GM10248 (cell line): ENCODE results near the gene OVCA2.

Source experiments
- CTCF ChIA-PET: fragments of 300-600 bp; sonication (Branson Sonifier 250); formaldehyde crosslinking; extraction: SDS; loops from one replicate; lab custom pipeline; 2021; ENCODE audit warnings: antibody characterized with exemption; lab: Yijun Ruan, JAX
- POLR2A ChIA-PET: fragments of 350-650 bp; sonication (Branson Sonifier 250); formaldehyde crosslinking; extraction: SDS; loops from one replicate; lab custom pipeline; 2020; ENCODE audit warnings: antibody characterized with exemption; lab: Yijun Ruan, JAX
- DNase-seq: peaks from one replicate; pipeline ENCODE4 v3.0.0; 2012; ENCODE audit errors: extremely low spot score
- CTCF ChIP-seq: IDR thresholded peaks from 2 replicates; pipeline ENCODE4 v1.5.1; 2012; ENCODE audit warnings: mild to moderate bottlenecking, low read depth; ENCODE audit errors: extremely low read depth, missing control alignments, control extremely low read depth

Gene OVCA2

GRCh38 chr17:2085648-2085949 lies 43.8 kb downstream of the OVCA2 start:
- POLR2A ChIA-PET = interaction anchor here (0.7 kb wide), 1 partner anchor 137 kb away, joined by 3 read pairs; no protein-coding TSS in a partner anchor
- no peak for TF ChIP-seq CTCF
- CTCF ChIA-PET = interaction anchor here (1.0 to 12.7 kb wide), 9 partner anchors 10 to 245 kb away, joined by 3 to 188 read pairs (median 10); partner anchors contain the start of gene HIC1

DNA sequence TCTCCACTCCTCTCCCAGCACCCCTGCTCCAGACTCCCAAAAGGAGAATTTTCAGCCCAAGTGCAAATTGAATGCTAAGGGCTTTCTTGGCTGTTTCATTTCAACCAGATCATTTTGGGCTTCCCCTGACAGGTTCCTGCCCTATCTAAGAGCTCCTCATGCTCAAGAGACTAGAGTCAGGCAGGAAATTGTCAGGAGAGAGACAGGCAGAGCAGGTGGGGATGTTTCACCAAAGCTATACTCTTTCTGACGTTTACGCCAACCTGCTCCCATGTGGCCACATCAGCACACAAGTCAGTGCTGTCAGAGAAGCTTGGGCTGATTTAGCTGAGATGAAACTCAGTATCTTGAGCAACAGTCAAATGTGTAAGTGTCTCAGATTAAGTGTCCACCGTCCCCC lies 44.5 kb downstream of the OVCA2 start:
- ChIA-PET POLR2A (interaction anchor here (0.7 to 1.5 kb wide), 2 partner anchors 15 to 31 kb away, joined by 3 to 4 read pairs; partner anchors contain the start of gene HIC1), CTCF (interaction anchor here (0.7 to 12.7 kb wide), 10 partner anchors 9 to 159 kb away, joined by 3 to 188 read pairs (median 8); partner anchors contain the start of gene HIC1)
- no peak for DNase-seq
- TF ChIP-seq CTCF = no peak

More at GRCh38 chr17:2085648-2085949, 43.8 kb downstream of the OVCA2 start:
- no peak for DNase-seq

DNA sequence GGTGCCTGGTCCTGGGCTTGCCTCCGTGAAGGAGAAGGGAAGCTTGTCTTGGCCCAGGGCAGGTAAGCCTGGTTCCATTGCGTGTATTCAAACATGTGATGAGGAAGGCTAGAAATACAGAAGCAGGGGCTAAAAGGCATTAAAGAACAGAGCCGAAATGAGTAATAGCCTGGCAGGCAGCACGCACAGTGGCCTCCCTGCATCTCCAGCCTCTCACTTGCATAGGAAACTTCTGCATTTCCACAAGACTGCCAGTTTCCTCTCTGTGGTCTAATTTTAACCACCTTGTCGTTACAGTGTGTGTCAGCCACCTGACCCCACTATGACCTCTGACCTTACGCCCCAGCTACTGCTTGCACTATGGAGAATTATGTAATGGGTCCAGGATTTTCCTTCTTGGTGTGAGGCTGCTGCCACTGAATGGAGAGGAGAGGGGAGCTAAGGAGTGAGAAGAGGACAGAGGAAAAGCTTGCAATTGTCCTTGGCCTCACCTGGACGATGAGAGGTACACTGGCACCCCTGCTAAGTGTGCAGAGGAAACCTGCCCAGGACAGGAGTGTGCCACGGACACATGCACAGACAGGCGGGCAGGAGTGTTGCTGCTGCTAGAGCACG lies 45.9 kb downstream of the OVCA2 start:
- POLR2A ChIA-PET = interaction anchor here (0.5 to 1.5 kb wide), 4 partner anchors 17 to 179 kb away, joined by 3 to 4 read pairs (median 3); no protein-coding TSS in a partner anchor
- CTCF ChIA-PET = interaction anchor here (0.9 to 12.7 kb wide), 11 partner anchors 13 to 171 kb away, joined by 3 to 188 read pairs (median 8); partner anchors contain the start of gene HIC1
- peak; percentile 68 for DNase-seq
- TF ChIP-seq CTCF = no peak

DNA sequence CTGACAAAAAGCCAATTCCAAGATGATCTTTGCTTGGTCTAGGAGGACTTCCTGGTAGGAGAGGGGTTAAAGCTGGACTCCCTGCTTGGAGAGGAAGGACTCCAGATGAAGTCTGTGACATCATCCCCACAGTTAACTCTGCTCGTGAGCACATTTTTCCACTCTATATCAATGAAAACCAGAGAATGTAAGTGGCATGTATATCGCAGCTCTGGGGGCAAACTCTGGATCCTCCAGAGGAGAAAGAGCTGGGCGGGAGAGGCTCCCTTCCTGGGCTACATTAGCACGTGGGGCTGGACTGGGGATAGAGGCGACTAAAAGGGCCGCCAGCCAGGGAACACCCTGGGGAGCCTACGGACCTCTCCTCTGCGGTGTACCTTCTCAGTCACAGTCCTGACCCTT lies 47.2 kb downstream of the OVCA2 start:
- no peak for TF ChIP-seq CTCF
- POLR2A ChIA-PET = interaction anchor here (0.7 to 1.5 kb wide), 8 partner anchors 18 to 171 kb away, joined by 3 to 8 read pairs (median 3); no protein-coding TSS in a partner anchor
- DNase-seq = no peak
- CTCF ChIA-PET = interaction anchor here (0.8 to 12.7 kb wide), 16 partner anchors 9 to 327 kb away, joined by 3 to 188 read pairs (median 7); partner anchors contain the start of gene HIC1

GRCh38 chr17:2090210-2090641 lies 48.4 kb downstream of the OVCA2 start:
- no peak for DNase-seq
- POLR2A ChIA-PET = interaction anchor here (1.1 to 1.5 kb wide), 2 partner anchors 22 to 170 kb away, joined by 3 to 4 read pairs; no protein-coding TSS in a partner anchor
- no peak for TF ChIP-seq CTCF
- CTCF ChIA-PET = interaction anchor here (0.9 to 12.7 kb wide), 16 partner anchors 8 to 164 kb away, joined by 3 to 188 read pairs (median 6); partner anchors contain the start of gene HIC1

- DNase-seq = no peak
- TF ChIP-seq CTCF = no peak
- ChIA-PET CTCF (interaction anchor here (0.9 to 12.7 kb wide), 14 partner anchors 10 to 163 kb away, joined by 3 to 188 read pairs (median 5); partner anchors contain the start of gene HIC1), POLR2A (interaction anchor here (0.6 to 1.5 kb wide), 2 partner anchors 36 to 169 kb away, joined by 3 to 4 read pairs; partner anchors contain the start of gene HIC1)
Observed at GRCh38 chr17:2090804-2091534, 49.1 kb downstream of the OVCA2 start.
